MM.1S (cell line): ENCODE results near the gene NUDT5.
"Not testable (repeated sequence)": the region's sequence is repeated elsewhere in the genome, so short reads cannot be mapped to it uniquely, and the experiment has no call there.

Source experiments
- DNase-seq: peaks from one replicate; pipeline ENCODE4 v3.0.0-alpha.2; 2015
- H2AFZ ChIP-seq: fragments of 300-600 bp; sonication (generic); 2 replicates; pipeline ENCODE4 v1.6.0; 2016; ENCODE audit warnings: antibody characterized with exemption, low read length
- H3F3A ChIP-seq: fragments of 300-600 bp; sonication (generic); 2 replicates; pipeline ENCODE4 v1.6.1; 2016; ENCODE audit warnings: mild to moderate bottlenecking, antibody characterized with exemption, low read length, moderate library complexity, mixed read lengths; ENCODE audit not compliant: insufficient read depth
- H3K27ac ChIP-seq: fragments of 300-600 bp; sonication (generic); 2 replicates; pipeline ENCODE4 v1.5.1; 2016; ENCODE audit warnings: mild to moderate bottlenecking, low read length
- H3K27me3 ChIP-seq: fragments of 300-600 bp; sonication (generic); replicated peaks from 2 replicates; pipeline ENCODE4 v1.6.0; 2016; ENCODE audit warnings: low read length; ENCODE audit not compliant: insufficient read depth
- H3K36me3 ChIP-seq: fragments of 300-600 bp; sonication (generic); replicated peaks from 2 replicates; pipeline ENCODE4 v1.6.1; 2016; ENCODE audit warnings: mild to moderate bottlenecking, low read length, mixed read lengths; ENCODE audit not compliant: insufficient read depth
- H3K4me1 ChIP-seq: fragments of 300-600 bp; sonication (generic); 2 replicates; pipeline ENCODE4 v1.6.1; 2016; ENCODE audit warnings: low read length, mixed read lengths
- H3K4me2 ChIP-seq: fragments of 300-600 bp; sonication (generic); 2 replicates; pipeline ENCODE4 v1.6.0; 2016; ENCODE audit warnings: low read depth, low read length
- H3K4me3 ChIP-seq: fragments of 300-600 bp; sonication (generic); 2 replicates; pipeline ENCODE4 v1.5.1; 2016; ENCODE audit warnings: low read length, mixed read lengths
- H3K79me2 ChIP-seq: fragments of 300-600 bp; sonication (generic); 2 replicates; pipeline ENCODE4 v1.6.1; 2016; ENCODE audit warnings: mixed run types, low read length, mixed read lengths
- H3K9ac ChIP-seq: fragments of 300-600 bp; sonication (generic); 2 replicates; pipeline ENCODE4 v1.6.1; 2016; ENCODE audit warnings: low read length, mixed read lengths
- H3K9me2 ChIP-seq: fragments of 300-600 bp; sonication (generic); replicated peaks from 2 replicates; pipeline ENCODE4 v1.6.1; 2016; ENCODE audit warnings: mild to moderate bottlenecking, low read length, mixed read lengths; ENCODE audit not compliant: insufficient read depth
- H3K9me3 ChIP-seq: fragments of 300-600 bp; sonication (generic); replicated peaks from 2 replicates; pipeline ENCODE4 v1.6.1; 2016; ENCODE audit warnings: mild to moderate bottlenecking, low read length, mixed read lengths; ENCODE audit not compliant: insufficient read depth
- H4K20me1 ChIP-seq: fragments of 300-600 bp; sonication (generic); 2 replicates; pipeline ENCODE4 v1.6.1; 2016; ENCODE audit warnings: mild to moderate bottlenecking, low read length, moderate library complexity, mixed read lengths; ENCODE audit not compliant: insufficient read depth
- CTCF ChIP-seq: fragments of 300-600 bp; sonication (generic); IDR thresholded peaks from 2 replicates; pipeline ENCODE4 v1.5.1; 2016; ENCODE audit warnings: antibody characterized with exemption, low read length, mixed read lengths
- EZH2 ChIP-seq: fragments of 300-600 bp; sonication (generic); optimal IDR thresholded peaks from 2 replicates; pipeline ENCODE3; 2017; ENCODE audit warnings: low read depth, mild to moderate bottlenecking, antibody characterized with exemption, low read length, mixed read lengths
- EZH2phosphoT487 ChIP-seq: fragments of 300-600 bp; sonication (generic); IDR thresholded peaks from 2 replicates; pipeline ENCODE4 v1.6.1; 2018; ENCODE audit warnings: antibody characterized with exemption, low read length

Gene NUDT5

DNA sequence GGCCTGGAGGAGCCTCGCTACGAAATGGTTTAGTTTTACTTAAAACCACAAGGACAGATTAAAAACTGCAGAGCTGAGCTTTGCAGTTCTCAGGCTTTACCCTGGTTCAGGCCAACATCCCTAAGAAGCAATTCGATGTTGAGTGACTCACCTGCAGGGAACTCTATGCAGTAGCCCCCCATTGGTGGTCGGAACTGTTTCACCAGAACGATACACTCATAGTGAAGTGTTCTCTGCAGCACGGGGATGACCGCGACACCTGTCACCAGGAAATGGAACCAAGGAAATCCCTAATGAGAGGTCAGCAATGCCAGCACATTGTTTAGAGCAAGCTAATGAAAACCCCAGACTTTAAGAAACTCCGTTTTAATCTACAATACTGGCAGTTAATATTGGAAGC lies 18.0 kb downstream of the NUDT5 start:
- no peaks in the 10 kb centered on the region for H3F3A ChIP-seq
- no peaks in the 10 kb centered on the region for H3K27me3 ChIP-seq
- no peaks in the 10 kb centered on the region for H3K9me2 ChIP-seq
- no peak overlapping the region for H3K27ac ChIP-seq
- no peak overlapping the region for H3K4me2 ChIP-seq
- no peaks in the 10 kb centered on the region for H3K9me3 ChIP-seq
- no peaks in the 10 kb centered on the region for H4K20me1 ChIP-seq
- TF ChIP-seq EZH2 (no peak), EZH2phosphoT487 (no peak), CTCF (no peak)
- H3K4me1 ChIP-seq: no peaks in the 10 kb centered on the region
- no peaks in the 10 kb centered on the region for H3K79me2 ChIP-seq
- no peak for DNase-seq
- no peak overlapping the region for H2AFZ ChIP-seq
- no peak overlapping the region for H3K4me3 ChIP-seq
- no peak overlapping the region for H3K9ac ChIP-seq
- no peaks in the 10 kb centered on the region for H3K36me3 ChIP-seq

DNA sequence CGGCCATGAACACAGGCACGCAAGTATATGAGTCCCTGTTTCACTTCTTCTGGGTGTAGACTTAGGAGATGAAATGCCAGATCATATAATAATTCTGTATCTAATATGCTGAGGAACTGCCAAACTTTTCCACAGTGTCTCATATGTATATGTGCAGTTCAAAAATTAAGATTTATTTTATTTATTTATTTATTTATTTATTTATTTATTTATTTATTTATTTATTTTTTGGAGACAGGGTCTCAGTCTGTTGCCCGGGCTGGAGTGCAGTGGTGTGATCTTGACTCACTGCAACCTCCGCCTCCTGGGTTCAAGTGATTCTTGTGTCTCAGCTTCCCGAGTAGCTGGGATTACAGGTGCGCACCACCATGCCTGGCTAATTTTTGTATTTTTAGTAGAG lies 24.2 kb downstream of the NUDT5 start:
- not testable (repeated sequence) for DNase-seq, H3K27ac ChIP-seq, H3K27me3 ChIP-seq, H2AFZ ChIP-seq, H3K79me2 ChIP-seq, H3K9me3 ChIP-seq, H3K36me3 ChIP-seq, H3K9me2 ChIP-seq, H3K4me2 ChIP-seq, H3K9ac ChIP-seq, H3K4me3 ChIP-seq, H3K4me1 ChIP-seq, H4K20me1 ChIP-seq, H3F3A ChIP-seq

GRCh38 chr10:12165999-12166775 lies 29.5 kb downstream of the NUDT5 start:
- H3K9me3 ChIP-seq: no peaks in the 10 kb centered on the region
- H3K4me2 ChIP-seq: no peak overlapping the region
- DNase-seq: no peak
- TF ChIP-seq CTCF (no peak), EZH2 (no peak), EZH2phosphoT487 (no peak)
- H3K4me3 ChIP-seq: no peak overlapping the region
- H2AFZ ChIP-seq: no peak overlapping the region
- no peaks in the 10 kb centered on the region; the same call in 1 of the 2 replicates for H3K36me3 ChIP-seq
- no peaks in the 10 kb centered on the region for H3K4me1 ChIP-seq
- H3K27me3 ChIP-seq: no peaks in the 10 kb centered on the region
- no peaks in the 10 kb centered on the region for H3F3A ChIP-seq
- no peaks in the 10 kb centered on the region for H3K9me2 ChIP-seq
- no peak overlapping the region for H3K27ac ChIP-seq
- no peaks in the 10 kb centered on the region for H4K20me1 ChIP-seq
- H3K9ac ChIP-seq: no peak overlapping the region
- H3K79me2 ChIP-seq: no peaks in the 10 kb centered on the region

- Histone ChIP-seq H3K9ac (no peak overlapping the region), H3F3A (no peaks in the 10 kb centered on the region), H4K20me1 (no peaks in the 10 kb centered on the region), H3K4me3 (no peak overlapping the region), H3K9me3 (no peaks in the 10 kb centered on the region), H3K4me2 (no peak overlapping the region), H2AFZ (no peak overlapping the region), H3K27ac (no peak overlapping the region), H3K36me3 (no peaks in the 10 kb centered on the region; the same call in 1 of the 2 replicates), H3K79me2 (no peaks in the 10 kb centered on the region), H3K9me2 (no peaks in the 10 kb centered on the region), H3K4me1 (no peaks in the 10 kb centered on the region), H3K27me3 (no peaks in the 10 kb centered on the region)
- no peak for DNase-seq
- no peak for TF ChIP-seq CTCF
Measured at GRCh38 chr10:12165036-12165435, 30.7 kb downstream of the NUDT5 start.
